ENCODE results near the gene PIP4K2C.
"Not testable (repeated sequence)": the region's sequence is repeated elsewhere in the genome, so short reads cannot be mapped to it uniquely, and the experiment has no call there.

The PIP4K2C gene

DNA sequence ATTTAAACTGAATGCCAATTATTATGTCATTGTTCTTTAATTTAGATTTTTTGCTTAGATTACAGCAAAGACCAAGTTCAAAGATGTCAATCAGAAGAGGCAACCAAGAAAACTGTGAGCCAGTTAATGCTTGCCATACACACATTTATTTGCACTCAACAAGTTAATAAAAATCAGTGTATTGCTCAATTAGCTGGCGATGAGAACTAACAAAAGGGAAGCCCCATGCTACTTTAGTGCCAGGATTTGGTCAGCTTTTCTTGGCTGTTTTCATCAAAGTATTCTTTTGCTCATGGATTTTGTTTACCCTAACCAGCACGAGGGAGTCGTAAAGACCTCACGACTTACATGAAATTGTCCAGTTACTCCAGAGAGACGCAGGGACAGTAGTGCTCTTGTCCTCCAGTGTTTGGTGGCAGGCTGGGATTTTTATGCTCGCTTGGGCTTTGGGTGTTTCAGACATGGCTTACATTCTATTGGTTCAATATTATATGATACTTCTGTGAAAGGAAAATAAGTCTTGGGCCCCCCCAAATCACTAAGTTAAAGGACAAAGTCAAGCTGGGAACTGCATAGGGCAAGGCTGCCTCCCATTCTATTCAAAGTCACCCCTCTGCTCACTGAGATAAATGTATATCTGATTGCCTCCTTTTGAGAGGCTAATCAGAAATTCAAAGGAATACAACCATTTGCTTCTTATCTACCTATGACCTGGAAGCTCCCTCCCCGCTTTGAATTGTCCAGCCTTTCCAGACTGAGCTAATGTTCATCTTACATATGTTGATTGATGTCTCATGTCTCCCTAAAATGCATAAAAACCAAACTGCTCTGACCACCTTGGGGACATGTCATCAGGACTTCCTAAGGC lies 49.4 kb downstream of the PIP4K2C start:
- no peak for DNase-seq

DNA sequence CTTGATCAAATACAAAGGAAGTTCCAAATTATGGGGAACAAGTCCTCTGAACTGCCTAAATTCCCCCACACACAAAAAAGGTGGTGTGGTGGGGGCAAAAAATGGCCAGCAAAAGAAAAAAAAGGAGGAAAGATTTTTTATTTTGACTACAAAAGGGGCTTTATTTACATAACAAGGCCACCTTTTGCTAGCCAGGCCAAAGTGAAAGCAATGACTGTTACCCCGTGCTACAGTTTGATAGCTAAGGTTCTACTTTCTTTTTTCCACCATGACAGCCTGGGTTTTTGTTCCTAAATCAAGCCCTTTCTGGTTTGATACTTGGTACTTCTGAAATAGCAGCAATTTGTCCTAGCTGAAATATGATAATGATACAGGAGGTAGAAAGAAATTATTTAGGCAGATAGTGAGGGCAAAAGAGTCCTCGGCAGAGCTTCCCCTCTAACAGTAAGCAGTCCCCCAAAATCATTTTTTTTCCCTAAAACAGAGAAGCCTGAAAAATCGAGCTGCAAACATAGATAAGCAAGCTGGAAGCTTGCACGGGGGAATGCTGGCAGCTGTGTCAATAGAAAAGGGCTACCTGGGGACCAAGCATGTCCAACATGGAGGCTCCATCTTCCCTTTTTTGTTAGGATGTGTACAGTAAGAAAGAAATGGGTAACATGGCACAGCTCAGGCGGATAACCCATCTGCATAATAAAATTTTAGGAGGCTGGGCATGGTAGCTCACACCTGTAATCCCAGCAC lies 50.9 kb downstream of the PIP4K2C start:
- DNase-seq = no peak

DNA sequence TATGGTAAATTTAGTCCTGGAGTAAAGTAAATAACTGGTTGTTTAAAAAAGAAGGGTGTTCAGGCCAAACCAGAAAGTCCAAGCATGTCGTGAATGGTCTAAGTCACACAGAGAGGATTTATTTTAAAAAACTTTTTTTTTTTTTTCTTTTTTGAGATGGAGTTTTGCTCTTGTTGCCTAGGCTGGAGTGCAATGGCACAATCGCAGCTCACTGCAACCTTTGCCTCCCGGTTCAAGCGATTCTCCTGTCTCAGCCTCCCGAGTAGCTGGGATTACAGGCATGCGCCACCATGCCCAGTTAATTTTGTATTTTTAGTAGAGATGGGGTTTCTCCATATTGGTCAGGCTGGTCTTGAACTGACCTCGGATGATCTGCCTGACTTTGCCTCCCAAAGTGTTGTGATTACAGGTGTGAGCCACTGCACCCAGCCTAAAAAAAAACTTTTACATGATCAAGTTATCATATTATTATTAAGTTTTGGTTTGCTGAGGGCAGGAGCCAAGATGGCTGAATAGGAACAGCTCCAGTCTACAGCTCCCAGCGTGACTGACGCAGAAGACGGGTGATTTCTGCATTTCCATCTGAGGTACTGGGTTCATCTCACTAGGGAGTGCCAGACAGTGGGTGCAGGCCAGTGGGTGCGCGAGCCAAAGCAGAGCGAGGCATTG lies 55.1 kb downstream of the PIP4K2C start:
- not testable (repeated sequence) for DNase-seq

DNA sequence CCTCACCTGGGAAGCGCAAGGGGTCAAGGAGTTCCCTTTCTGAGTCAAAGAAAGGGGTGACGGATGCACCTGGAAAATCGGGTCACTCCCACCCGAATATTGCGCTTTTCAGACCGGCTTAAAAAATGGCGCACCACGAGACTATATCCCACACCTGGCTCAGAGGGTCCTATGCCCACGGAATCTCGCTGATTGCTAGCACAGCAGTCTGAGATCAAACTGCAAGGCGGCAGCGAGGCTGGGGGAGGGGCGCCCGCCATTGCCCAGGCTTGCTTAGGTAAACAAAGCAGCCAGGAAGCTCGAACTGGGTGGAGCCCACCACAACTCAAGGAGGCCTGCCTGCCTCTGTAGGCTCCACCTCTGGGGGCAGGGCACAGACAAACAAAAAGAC lies 55.7 kb downstream of the PIP4K2C start:
- DNase-seq = not testable (repeated sequence)

Measured in suppressor macrophage (primary cell).